ENCODE data around the gene DNASE1L1.

The DNASE1L1 gene

GRCh38 chrX:154409222-154409871 lies at the start of gene DNASE1L1:
DNASE1L1 (minus strand) TSS chrX:154409254; CDS start chrX:154405568, 3,686 bp downstream.
- no peak for FAIRE-seq

- FAIRE-seq = no peak
These were observed 49.3 kb upstream of the DNASE1L1 start, which contains the start of gene PLXNA3 for GRCh38 chrX:154458116-154458953. PLXNA3 (plus strand) TSS chrX:154458281; CDS start chrX:154460184, 1,903 bp downstream.

GRCh38 chrX:154457491-154458115 lies 48.5 kb upstream of the DNASE1L1 start:
- FAIRE-seq = no peak

GRCh38 chrX:154452823-154453222 lies 43.8 kb upstream of the DNASE1L1 start:
- no peak for FAIRE-seq

- FAIRE-seq = no peak
These were observed 41.3 kb upstream of the DNASE1L1 start for GRCh38 chrX:154450312-154450711.

- FAIRE-seq = no peak
These were observed 40.6 kb upstream of the DNASE1L1 start for GRCh38 chrX:154449618-154450017.

GRCh38 chrX:154448484-154448883 lies 39.4 kb upstream of the DNASE1L1 start:
- FAIRE-seq = no peak

GRCh38 chrX:154446430-154446829 lies 37.4 kb upstream of the DNASE1L1 start:
- no peak for FAIRE-seq

- no peak for FAIRE-seq
These were observed 36.7 kb upstream of the DNASE1L1 start for GRCh38 chrX:154445776-154446175.

GRCh38 chrX:154444755-154445246 lies 35.7 kb upstream of the DNASE1L1 start:
- no peak for FAIRE-seq

GRCh38 chrX:154443992-154444754 lies 35.1 kb upstream of the DNASE1L1 start, which contains the start of gene FAM50A:
FAM50A (plus strand) TSS chrX:154444141; CDS start chrX:154444236, 95 bp downstream.
- FAIRE-seq = no peak

GRCh38 chrX:154443479-154443910 lies 34.4 kb upstream of the DNASE1L1 start:
- no peak for FAIRE-seq

GRCh38 chrX:154441984-154442707 lies 33.1 kb upstream of the DNASE1L1 start:
- FAIRE-seq = no peak

- no peak for FAIRE-seq
These were observed 32.5 kb upstream of the DNASE1L1 start for GRCh38 chrX:154441564-154441963.

- FAIRE-seq = no peak
These were observed 31.7 kb upstream of the DNASE1L1 start for GRCh38 chrX:154440623-154441357.

GRCh38 chrX:154439841-154440240 lies 30.8 kb upstream of the DNASE1L1 start:
- FAIRE-seq = no peak

- FAIRE-seq = no peak
These were observed 29.2 kb upstream of the DNASE1L1 start for GRCh38 chrX:154437971-154438893.

GRCh38 chrX:154436983-154437752 lies 28.1 kb upstream of the DNASE1L1 start, which contains the start of gene GDI1:
GDI1 (plus strand) TSS chrX:154437154; CDS start chrX:154437255, 101 bp downstream.
- FAIRE-seq = no peak
